Loucy (cell line): ENCODE data around the gene WLS.

Source experiments
- CTCF ChIP-seq: fragments of 200-600 bp; sonication (generic); conservative IDR thresholded peaks from 2 replicates; pipeline ENCODE4 v1.5.1; 2014; ENCODE audit warnings: mild to moderate bottlenecking, antibody characterized with exemption, low read length
- EZH2phosphoT487 ChIP-seq: fragments of 200-600 bp; IDR thresholded peaks from 2 replicates; pipeline ENCODE4 v1.6.1; 2018; ENCODE audit warnings: antibody characterized with exemption, mild to moderate bottlenecking, moderate library complexity, borderline replicate concordance

GRCh38 chr1:68227598-68227997 lies 4.7 kb downstream of the WLS start:
- TF ChIP-seq CTCF (no peak), EZH2phosphoT487 (no peak)
